GM19455 (cell line): Measurements from ENCODE around the gene CNNM2.
"Not testable (repeated sequence)": the region's sequence is repeated elsewhere in the genome, so short reads cannot be mapped to it uniquely, and the experiment has no call there.

Experiments
- ATAC-seq: cut with Tn5 transposase; IDR thresholded peaks from one replicate; pipeline ENCODE4 v1.9.1; 2021; ENCODE audit not compliant: unreplicated experiment

CNNM2 gene

GRCh38 chr10:103021900-103022293 is 103.8 kb downstream of the CNNM2 start:
- ATAC-seq: no peak

GRCh38 chr10:103025696-103026095 is 107.6 kb downstream of the CNNM2 start:
- no peak for ATAC-seq

DNA sequence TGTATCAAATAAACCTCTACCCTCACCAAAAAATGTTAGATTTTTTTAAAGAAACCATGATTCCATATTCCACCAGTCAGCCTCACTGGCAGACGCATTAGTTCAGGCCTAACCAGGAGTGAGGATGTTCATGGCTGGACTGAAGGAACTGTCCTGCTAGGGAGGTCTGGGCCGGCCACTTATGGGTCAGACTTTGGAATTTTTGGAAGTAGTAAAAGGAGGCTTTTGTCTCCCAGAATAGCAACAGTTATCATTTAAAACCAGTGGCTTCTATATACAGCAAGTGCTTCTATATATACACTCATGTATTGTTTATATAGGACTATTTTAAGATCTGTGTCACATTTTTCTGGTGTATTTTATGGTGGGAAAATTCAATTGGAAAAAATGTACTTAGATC is 120.5 kb downstream of the CNNM2 start:
- no peak for ATAC-seq

DNA sequence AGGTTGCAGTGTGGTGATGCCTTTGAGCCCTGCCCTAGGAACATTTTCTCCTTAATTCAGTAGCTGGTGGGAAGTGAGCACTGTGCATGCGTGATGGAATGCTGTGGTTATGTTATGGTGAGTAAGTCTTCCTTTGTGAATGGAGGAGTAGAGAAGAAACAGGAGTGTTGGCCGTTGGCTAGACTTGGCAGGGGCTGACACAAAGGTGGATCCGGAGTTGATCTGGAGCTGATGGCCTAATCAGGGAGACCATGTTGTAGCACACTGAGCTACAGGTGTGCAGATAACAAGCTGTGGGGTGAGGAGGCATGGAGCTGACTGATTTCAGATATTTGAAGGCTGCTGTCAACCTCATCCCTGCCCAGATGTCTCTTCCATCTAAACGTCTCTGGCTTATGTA is 122.3 kb downstream of the CNNM2 start:
- ATAC-seq: no peak

DNA sequence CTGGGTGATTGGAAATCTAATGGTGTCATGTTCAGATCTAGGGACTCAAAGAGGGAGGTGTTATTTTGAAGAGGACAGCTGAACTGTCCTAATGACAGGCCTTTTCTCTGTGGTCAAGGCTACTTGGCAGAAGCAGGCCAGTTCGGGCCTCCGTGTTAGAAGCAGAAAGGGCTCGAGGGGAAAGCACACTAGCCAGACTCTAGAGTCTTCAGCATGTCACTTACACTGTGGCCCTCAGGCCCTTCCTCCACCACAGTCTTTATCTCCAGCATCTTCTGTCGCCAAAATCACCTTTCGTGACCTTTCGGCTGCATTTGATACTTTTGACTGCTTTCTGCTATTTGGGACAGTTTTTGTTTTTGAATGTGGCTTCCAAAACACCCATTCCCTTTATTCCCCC is 123.3 kb downstream of the CNNM2 start:
- no peak for ATAC-seq

GRCh38 chr10:103042129-103042528 is 124.0 kb downstream of the CNNM2 start:
- ATAC-seq: no peak

- ATAC-seq: no peak
Observed at GRCh38 chr10:103042908-103043307, 124.8 kb downstream of the CNNM2 start.

DNA sequence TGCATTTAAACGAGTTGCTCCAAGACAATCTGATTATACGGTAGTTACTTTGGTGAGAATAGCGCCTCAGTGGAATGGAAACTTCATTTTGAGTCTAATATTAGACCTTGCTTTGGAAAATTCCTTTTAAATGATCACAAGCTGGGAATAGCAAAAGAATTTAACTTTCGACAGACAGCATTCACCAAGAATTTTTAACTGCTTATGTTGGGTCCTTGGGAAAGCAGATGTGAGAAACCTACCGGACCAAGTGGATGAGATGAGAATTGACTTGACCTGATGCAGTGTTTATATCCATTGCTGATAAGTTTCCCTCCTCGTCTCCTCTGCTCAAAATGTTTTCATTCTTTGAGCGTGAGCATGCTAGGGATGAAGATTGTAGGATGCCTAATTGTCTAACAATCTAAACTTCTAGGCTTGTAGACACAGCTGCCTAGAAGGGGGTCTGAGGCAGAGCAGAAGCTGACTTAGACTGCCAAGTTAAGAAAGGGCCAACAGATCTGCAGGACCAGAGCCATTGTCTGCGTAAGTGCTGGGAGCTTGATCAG is 126.9 kb downstream of the CNNM2 start:
- ATAC-seq: no peak

DNA sequence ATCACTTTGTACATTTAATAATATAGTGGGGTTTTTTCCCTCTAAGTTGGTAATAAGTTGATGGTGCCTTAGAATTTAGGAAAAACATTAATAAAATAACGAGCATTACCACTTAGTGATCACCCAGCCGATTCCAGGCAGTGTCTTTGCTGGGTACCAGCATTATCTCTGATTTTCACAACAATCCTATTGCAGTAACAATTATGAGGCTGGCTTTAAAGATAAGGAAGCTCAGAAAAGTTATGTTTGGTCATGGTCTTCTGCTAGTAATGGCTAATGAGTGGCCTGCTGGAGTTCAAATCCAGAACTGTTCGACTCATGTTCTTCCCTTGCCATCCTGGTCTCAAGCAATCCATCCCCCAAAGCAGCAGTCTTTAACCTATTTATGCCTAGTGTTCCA is 127.9 kb downstream of the CNNM2 start:
- no peak for ATAC-seq

GRCh38 chr10:103047381-103047780 is 129.3 kb downstream of the CNNM2 start:
- no peak for ATAC-seq

GRCh38 chr10:103049237-103049636 is 131.1 kb downstream of the CNNM2 start:
- ATAC-seq: no peak

GRCh38 chr10:103053659-103054581 is 135.8 kb downstream of the CNNM2 start:
- ATAC-seq: peak; percentile 71

DNA sequence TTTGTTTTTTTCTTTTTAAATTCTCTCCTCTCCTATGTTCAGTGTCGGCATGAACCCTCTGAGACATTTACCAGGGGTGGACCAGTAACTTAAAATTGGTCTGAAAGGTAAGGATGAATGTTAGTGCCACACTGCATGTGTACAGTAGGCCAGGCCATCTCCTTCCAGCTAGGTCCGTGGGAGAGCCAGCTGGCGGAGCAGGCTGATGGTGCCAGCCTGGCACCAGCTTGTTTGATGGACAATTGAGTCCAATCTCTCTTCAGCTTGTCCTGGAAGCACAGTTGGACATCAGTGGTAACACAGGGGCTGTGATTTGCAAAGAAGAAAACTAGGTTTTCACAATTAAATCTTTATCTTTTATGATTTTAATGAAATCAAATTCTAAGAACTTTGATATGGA is 136.5 kb downstream of the CNNM2 start:
- no peak for ATAC-seq

- no peak for ATAC-seq
Observed at GRCh38 chr10:103055105-103055504, 137.0 kb downstream of the CNNM2 start.

DNA sequence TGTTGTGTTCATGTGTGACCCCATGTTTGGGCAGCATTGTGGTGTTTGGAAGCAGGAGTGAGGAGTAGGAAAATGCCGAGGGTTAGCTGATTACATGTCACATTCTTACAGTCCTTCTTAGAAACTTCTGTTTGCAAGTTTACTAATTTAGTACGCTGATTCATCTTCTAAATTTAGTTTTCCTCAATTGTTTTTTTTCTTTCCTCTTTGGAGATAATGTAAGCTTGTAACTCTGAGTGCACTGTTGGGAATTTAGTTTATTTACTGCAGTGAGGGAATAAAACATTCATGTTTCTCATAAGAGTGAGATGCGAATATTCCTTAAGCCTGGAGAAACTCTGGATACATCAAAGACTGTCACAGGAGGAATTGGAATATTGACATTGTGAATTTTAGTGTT is 139.9 kb downstream of the CNNM2 start:
- no peak for ATAC-seq

DNA sequence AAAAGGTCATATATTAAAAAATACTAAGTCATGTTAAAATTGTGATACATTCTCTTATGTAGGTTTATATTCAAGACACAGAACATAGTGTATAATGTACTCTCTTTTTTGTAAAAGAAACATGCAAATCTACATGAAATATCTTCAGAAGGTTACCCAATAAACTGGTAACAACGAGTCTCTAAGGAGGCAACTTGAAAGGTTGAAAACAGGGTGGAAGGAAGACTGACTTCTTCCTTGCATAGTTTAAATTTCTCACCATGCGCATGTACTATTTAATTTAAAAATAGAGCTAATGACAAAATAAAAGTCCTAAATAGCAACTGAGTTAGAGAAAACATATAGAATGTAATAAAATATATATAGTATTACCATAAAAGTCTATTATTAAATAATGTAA is 142.5 kb downstream of the CNNM2 start:
- ATAC-seq: no peak

- ATAC-seq: no peak
Observed at GRCh38 chr10:103062854-103063590, 144.9 kb downstream of the CNNM2 start.

DNA sequence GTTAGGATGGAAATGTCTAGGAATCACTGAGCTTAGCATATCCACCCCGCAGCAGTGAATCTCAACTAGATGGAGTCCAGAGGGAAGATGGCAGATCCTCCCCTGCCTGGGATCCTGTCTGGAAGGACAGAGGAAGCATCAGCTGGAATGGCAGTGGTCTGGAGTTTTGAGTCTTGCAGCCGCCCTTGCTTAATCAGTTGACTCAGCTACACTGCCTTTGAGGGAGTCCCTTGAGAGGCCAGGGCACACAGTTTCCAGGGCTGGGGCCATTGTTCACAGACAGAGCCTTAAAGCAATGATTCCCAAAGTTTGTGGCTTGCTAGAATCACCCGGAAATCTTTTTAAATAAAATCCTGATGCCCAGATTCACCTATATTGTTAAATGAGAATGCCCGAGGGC is 146.9 kb downstream of the CNNM2 start:
- no peak for ATAC-seq

DNA sequence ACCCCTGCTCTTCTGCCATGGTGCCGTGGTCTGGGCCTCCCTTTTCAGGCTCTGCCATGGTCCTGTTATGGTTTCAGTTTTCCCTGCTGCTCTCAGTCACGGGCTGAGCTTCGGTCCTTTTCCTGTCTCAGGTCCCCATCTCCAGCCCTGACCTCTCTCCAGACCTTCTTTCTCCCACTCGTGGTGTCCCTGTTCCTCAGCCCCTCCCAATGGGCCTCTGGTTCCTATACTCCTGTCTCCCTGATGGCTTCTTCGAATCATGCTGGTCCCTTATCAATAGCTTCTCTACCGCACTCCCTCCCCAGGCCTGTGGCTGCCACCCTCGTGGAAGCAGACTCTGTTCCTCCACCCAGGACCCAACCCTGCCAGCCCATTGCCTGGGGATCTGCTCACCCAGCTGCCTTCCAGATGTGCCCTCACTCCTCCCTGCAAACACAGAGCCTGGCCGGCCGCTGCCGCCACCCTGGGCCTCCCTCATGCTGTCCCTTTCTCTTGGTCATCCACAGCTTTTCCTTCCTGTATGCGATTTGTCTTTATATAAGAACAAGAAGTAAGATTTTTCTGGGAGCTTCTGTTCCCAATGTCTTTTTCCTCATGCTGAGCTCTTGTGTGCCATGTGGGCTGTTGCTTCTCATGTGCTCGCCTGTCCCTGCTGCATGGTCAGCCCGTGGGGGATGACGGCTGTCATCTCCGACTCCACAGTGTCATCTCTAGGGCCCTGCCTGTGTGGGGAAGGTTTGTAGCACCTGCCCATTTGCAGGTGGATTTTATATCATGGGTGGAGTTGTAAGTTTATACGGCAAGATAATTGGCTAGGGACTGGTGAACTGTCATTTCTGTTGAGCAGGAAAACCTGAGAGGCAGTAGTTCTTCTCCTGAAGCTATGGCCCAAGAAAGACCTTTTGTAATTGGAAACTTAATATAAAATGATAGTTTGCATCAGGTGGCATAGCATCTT is 148.3 kb downstream of the CNNM2 start:
- no peak for ATAC-seq

GRCh38 chr10:103067099-103067477 is 149.0 kb downstream of the CNNM2 start:
- not testable (repeated sequence) for ATAC-seq

GRCh38 chr10:103067484-103067883 is 149.4 kb downstream of the CNNM2 start:
- no peak for ATAC-seq
